Ovary (tissue), 9 donors: ENCODE data around the gene CCL15. TPM values are rescaled to one million over a fixed set of nuclear protein-coding genes. Genes with fewer than 3 reads are reported as not detected.

Source experiments
- DNase-seq, 5 donors: peaks; one replicate each; pipeline ENCODE4 v3.0.0-alpha.2; 2019 to 2020
- H3K27ac ChIP-seq, 2 donors: fragments of 200-600 bp; one replicate each; pipeline versions ENCODE4 v1.5.1 to v1.8.0; 2019 to 2022
- H3K27me3 ChIP-seq: fragments of 200-600 bp; one replicate; pipeline ENCODE4 v1.8.0; 2022
- H3K36me3 ChIP-seq: fragments of 200-600 bp; sonication (generic); one replicate; pipeline ENCODE4 v1.5.1; 2019
- H3K4me1 ChIP-seq: one replicate; pipeline ENCODE4 v1.8.1; 2013; ENCODE audit warnings: mild to moderate bottlenecking, moderate library complexity; ENCODE audit not compliant: insufficient read depth
- H3K4me3 ChIP-seq: fragments of 200-600 bp; sonication (generic); one replicate; pipeline ENCODE4 v1.5.1; 2017
- H3K9me3 ChIP-seq, 2 donors: fragments of 200-600 bp in 1 of 2; sonication (generic) in 1 of 2; one replicate each; pipeline versions ENCODE4 v1.5.1 to v1.8.1; 2013 to 2019; ENCODE audit warnings: mild to moderate bottlenecking in 1 of 2, moderate library complexity in 1 of 2
- EP300 ChIP-seq: sonication (generic); formaldehyde crosslinking; IDR thresholded peaks from one replicate; pipeline ENCODE4 v1.6.1; 2017; ENCODE audit warnings: antibody characterized with exemption
- POLR2A ChIP-seq: fragments of 450-650 bp; IDR thresholded peaks from one replicate; pipeline ENCODE4 v1.6.1; 2017; ENCODE audit warnings: antibody characterized with exemption, mild to moderate bottlenecking, moderate library complexity
- WGBS, 3 donors: extraction: QIAGEN DNeasy Blood & Tissue Kit in 1 of 3; methylation state at CpG; one replicate each; pipeline versions ENCODE4 v1.1.5 to v1.1.7; 2013 to 2017; 5-methylcytosine and 5-hydroxymethylcytosine counted together
- intact Hi-C, 4 donors: fragments of 100-400 bp; cut with DNase I; formaldehyde crosslinking; loops; one replicate each; pipeline versions ENCODE4 v1.11.0 to v1.15.1; 2022 to 2023
- polyA plus RNA-seq, 2 donors: library from polyadenylated mRNA; stranded (reverse); fragments of 200-250 nt in 1 of 2; fragments of 350-450 nt in 1 of 2; fragmentation: Illumina TruSeq in 1 of 2; extraction: RNeasy Lipid Tissue Mini Kit (QIAGEN cat#74804) in 1 of 2; gene quantifications; one replicate each; pipeline ENCODE4 v1.2.3, GENCODE V29; 2013 to 2014
- total RNA-seq, 7 donors: library from RNA; depleted of rRNA in 2 of 7; stranded (reverse); fragments of >200 nt in 2 of 7; fragmentation: NEBNext Ultra II Directional in 3 of 7; extraction: Animal tissue kit (Norgen Biotek cat#: 25700) in 3 of 7; gene quantifications; one replicate each; pipeline versions ENCODE4 v1.1.0 to v1.2.4, GENCODE V29; 2016 to 2023
- TF ChIP-seq, protein P1 (sequence below), 3 donors: fragments of 450-650 bp in 2 of 3; fragments of 200-600 bp in 1 of 3; IDR thresholded peaks; one replicate each; pipeline versions ENCODE4 v1.5.1 to v1.8.0; 2016 to 2022; ENCODE audit warnings: antibody characterized with exemption in 3 of 3, mild to moderate bottlenecking in 1 of 3
- donor health status: DM: no; HTN: no; CAD: no; lungs with moderate emphysema.
- donor health status: DM: no; HTN: no; CAD: no.
- donor health status: Bipolar disorder and iron deficiency.
- donor health status: DM: yes; HTN: yes; CAD: no.
- donor health status: DM: no; HTN: no; CAD: no.
- donor health status: DM: yes; HTN: yes; CAD: no.

The CCL15 gene
- total and polyA plus RNA-seq, 9 donors, result 0.48 TPM; not detected in 8

DNA sequence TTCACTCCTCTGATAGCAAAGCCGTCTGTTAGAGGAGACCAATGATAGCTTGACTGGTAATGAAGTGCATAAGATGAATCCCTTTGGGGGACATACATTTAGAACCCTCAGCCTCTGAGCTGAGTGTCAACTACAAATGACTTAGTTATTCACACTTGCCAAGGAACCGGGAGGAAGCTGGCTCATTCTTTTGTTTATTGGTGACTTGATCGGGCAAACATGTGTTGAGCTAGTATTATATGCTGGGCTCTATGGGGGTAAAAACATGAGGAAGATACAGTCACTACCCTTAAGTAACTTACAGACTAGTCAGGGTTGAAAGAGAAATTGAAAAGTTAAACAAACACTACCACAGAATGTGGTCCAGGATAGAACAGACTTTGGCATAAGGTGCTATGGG lies 23.0 kb downstream of the CCL15 start:
- DNase-seq, result no peak
- no peak for TF ChIP-seq EP300
- TF ChIP-seq POLR2A, result no peak
- TF ChIP-seq, protein P1, sequence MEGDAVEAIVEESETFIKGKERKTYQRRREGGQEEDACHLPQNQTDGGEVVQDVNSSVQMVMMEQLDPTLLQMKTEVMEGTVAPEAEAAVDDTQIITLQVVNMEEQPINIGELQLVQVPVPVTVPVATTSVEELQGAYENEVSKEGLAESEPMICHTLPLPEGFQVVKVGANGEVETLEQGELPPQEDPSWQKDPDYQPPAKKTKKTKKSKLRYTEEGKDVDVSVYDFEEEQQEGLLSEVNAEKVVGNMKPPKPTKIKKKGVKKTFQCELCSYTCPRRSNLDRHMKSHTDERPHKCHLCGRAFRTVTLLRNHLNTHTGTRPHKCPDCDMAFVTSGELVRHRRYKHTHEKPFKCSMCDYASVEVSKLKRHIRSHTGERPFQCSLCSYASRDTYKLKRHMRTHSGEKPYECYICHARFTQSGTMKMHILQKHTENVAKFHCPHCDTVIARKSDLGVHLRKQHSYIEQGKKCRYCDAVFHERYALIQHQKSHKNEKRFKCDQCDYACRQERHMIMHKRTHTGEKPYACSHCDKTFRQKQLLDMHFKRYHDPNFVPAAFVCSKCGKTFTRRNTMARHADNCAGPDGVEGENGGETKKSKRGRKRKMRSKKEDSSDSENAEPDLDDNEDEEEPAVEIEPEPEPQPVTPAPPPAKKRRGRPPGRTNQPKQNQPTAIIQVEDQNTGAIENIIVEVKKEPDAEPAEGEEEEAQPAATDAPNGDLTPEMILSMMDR (IDR thresholded peaks at IDR 0.05), result no peak
- H3K27me3 ChIP-seq, result no peaks in the 10 kb centered on the region
- H3K36me3 ChIP-seq, result no peaks in the 10 kb centered on the region
- H3K4me1 ChIP-seq, result no peaks in the 10 kb centered on the region
- WGBS, 3 donors, result 75 to 83% (median 78%) methylated on average over 3 of the region's 3 CpGs
- intact Hi-C loops, result loop anchor here in 2 of 4 donors (10.0 kb wide), 2 partner anchors 496 to 506 kb away; partner anchors contain the start of gene ZNHIT3 (in 1 of the 2)
- H3K27ac ChIP-seq, result no peak overlapping the region
- no peak overlapping the region for H3K4me3 ChIP-seq
- no peaks in the 10 kb centered on the region for H3K9me3 ChIP-seq

DNA sequence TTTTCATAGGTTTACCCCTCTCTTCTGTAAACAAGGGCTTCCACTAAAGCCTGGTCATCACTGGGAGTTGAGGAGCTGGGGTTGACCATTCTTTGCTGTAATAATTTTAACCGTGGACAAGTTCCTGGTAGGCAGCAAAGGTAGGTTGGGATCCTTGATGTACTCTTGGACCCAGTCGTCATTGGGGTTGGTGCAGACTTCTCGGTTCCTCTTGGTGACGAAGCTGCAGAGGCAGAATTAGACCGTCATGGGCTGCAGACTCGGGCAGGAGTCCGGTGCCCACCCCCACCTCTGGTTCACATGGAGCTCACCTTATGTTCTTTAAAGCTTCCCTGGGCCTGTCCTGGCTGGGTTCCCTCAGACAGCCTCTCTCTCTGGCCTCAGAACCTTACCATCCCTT lies 23.8 kb downstream of the CCL15 start:
- H3K36me3 ChIP-seq, result no peaks in the 10 kb centered on the region
- no peak overlapping the region for H3K4me3 ChIP-seq
- 88 to 97% (median 91%) methylated on average over 7 of the region's 7 CpGs for WGBS, 3 donors
- H3K4me1 ChIP-seq, result no peaks in the 10 kb centered on the region
- DNase-seq, result no peak
- intact Hi-C loops, result loop anchor here in 2 of 4 donors (10.0 kb wide), 2 partner anchors 497 to 507 kb away; partner anchors contain the start of gene ZNHIT3 (in 1 of the 2)
- no peaks in the 10 kb centered on the region for H3K9me3 ChIP-seq
- H3K27ac ChIP-seq, result no peak overlapping the region
- no peak for TF ChIP-seq EP300
- no peak for TF ChIP-seq POLR2A
- TF ChIP-seq, protein P1 (IDR thresholded peaks at IDR 0.05), result no peak
- no peaks in the 10 kb centered on the region for H3K27me3 ChIP-seq

DNA sequence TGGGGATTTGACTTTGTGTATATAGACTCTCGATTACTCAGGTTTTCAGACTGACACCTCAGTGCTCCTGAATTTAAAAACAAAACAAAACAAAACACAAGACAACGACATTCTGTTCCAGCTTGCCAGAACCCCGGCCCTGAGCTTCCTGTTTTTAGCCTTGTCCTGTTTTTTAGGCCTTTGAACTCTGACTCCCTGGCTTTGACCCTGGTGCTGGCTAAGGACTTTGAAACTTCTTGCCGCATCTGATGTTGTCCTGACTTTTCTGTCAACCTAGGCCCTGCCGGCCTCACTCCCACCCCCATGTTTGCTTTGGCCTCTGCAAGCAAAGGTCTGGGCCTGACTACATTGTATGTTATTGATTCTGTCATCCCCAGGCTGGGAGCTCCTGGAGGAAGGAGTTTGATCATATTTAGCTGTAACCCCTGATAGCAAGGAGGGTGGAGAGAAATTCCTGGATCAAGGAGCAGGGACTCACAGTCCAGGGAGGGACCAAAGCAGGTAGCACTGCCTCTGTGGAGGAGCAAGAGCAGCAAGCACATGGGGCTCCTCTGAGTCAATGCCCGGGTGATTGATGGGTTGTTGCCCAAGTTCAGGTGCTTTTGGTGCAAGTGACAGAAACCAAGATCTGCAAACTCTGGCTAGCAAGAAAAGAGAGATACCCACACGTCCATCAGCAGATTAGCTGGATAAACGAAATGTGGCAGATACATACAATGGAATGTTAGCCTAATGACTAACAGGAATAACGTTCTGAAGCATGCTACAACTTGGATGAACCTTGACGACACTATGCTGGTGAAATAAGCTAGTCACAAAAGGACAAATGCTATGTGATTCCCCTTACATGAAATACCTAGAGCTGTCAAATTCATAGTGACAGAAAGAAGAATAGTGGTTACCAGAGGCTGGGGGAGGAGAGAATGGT lies 27.8 kb downstream of the CCL15 start:
- intact Hi-C loops, result loop anchor here in 2 of 4 donors (10.0 kb wide), 2 partner anchors 501 to 511 kb away; partner anchors contain the start of gene ZNHIT3 (in 1 of the 2)
- Histone ChIP-seq H3K27ac (no peak overlapping the region), H3K9me3 (no peaks in the 10 kb centered on the region), H3K4me1 (no peaks in the 10 kb centered on the region), H3K36me3 (no peaks in the 10 kb centered on the region), H3K4me3 (no peak overlapping the region), H3K27me3 (no peaks in the 10 kb centered on the region)
- DNase-seq, result no peak
- no peak for TF ChIP-seq POLR2A
- no peak for TF ChIP-seq EP300
- TF ChIP-seq, protein P1 (IDR thresholded peaks at IDR 0.05), result no peak
- WGBS, 3 donors, result 42 to 51% (median 43%) methylated on average over 10 of the region's 10 CpGs

DNA sequence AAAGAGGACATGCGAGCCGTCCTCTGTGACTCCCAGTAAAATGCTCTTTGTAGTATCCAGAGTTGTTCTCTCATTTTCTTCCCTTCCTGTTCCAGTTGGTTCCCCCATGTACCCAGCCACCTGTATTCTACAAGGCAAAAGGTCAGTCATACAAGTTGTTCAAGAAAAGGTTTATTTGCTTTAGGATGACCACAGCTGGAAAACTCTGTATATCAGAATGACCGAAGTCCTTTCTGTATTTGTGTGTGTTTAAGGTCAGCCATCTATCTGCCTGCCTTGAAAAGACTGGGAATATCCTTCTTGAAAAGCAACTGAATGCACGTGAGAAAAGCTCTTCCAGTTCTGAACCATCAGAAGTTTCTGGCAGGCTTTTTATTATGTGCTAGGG lies 28.4 kb downstream of the CCL15 start:
- no peak for DNase-seq
- Histone ChIP-seq H3K4me1 (no peaks in the 10 kb centered on the region), H3K36me3 (no peaks in the 10 kb centered on the region), H3K4me3 (no peak overlapping the region), H3K27me3 (no peaks in the 10 kb centered on the region), H3K9me3 (no peaks in the 10 kb centered on the region), H3K27ac (no peak overlapping the region)
- intact Hi-C loops, result loop anchor here in 2 of 4 donors (10.0 kb wide), 2 partner anchors 502 to 512 kb away; partner anchors contain the start of gene ZNHIT3 (in 1 of the 2)
- WGBS, 3 donors, result 68 to 77% (median 70%) methylated on average over 4 of the region's 4 CpGs
- TF ChIP-seq POLR2A (no peak), EP300 (no peak)
- TF ChIP-seq, protein P1 (IDR thresholded peaks at IDR 0.05), result no peak
